ENCODE measurements around the gene AFAP1L1.

DNA sequence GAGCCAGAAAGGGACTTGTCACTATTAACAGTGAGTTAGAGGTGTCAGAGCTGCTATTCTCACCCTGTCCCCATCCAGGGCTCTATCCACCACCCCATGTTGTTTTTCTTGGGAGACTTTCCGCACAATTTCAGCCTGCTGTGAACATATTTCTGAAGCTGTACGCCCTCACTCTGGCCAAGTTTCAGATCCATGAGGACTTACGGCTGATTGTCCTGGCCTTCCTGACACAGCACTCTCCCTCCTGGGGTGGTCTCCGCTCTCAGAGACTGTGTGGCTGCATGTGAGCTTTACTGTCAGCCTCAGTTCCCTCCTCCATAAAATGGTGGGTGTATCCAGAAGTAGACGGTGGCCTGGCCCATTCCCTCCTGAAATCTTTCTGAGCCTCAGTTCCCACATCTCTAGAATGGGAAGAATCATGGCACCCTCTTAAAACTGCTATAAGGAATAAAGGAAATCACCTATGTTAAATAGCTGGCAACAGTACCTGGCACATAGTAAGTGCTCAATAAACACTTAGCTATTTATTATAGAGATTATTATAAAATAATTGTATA, 108.2 kb downstream of the AFAP1L1 start:
- no peak for TF ChIP-seq POLR2AphosphoS5 (IDR thresholded peaks at IDR 0.05)
- TF ChIP-seq EP300 (IDR thresholded peaks at IDR 0.05): no peak
- TF ChIP-seq, protein P1, sequence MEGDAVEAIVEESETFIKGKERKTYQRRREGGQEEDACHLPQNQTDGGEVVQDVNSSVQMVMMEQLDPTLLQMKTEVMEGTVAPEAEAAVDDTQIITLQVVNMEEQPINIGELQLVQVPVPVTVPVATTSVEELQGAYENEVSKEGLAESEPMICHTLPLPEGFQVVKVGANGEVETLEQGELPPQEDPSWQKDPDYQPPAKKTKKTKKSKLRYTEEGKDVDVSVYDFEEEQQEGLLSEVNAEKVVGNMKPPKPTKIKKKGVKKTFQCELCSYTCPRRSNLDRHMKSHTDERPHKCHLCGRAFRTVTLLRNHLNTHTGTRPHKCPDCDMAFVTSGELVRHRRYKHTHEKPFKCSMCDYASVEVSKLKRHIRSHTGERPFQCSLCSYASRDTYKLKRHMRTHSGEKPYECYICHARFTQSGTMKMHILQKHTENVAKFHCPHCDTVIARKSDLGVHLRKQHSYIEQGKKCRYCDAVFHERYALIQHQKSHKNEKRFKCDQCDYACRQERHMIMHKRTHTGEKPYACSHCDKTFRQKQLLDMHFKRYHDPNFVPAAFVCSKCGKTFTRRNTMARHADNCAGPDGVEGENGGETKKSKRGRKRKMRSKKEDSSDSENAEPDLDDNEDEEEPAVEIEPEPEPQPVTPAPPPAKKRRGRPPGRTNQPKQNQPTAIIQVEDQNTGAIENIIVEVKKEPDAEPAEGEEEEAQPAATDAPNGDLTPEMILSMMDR (IDR thresholded peaks at IDR 0.05): no peak
- TF ChIP-seq POLR2A (IDR thresholded peaks at IDR 0.05): no peak
